GM12801 (cell line): Measurements from ENCODE around the gene AP2B1.

Experiments
- TF ChIP-seq, protein P1 (sequence below): IDR thresholded peaks from one replicate; pipeline ENCODE4 v1.5.1; 2011; ENCODE audit warnings: control low read depth; ENCODE audit not compliant: insufficient read length; ENCODE audit errors: extremely low read depth

The AP2B1 gene

DNA sequence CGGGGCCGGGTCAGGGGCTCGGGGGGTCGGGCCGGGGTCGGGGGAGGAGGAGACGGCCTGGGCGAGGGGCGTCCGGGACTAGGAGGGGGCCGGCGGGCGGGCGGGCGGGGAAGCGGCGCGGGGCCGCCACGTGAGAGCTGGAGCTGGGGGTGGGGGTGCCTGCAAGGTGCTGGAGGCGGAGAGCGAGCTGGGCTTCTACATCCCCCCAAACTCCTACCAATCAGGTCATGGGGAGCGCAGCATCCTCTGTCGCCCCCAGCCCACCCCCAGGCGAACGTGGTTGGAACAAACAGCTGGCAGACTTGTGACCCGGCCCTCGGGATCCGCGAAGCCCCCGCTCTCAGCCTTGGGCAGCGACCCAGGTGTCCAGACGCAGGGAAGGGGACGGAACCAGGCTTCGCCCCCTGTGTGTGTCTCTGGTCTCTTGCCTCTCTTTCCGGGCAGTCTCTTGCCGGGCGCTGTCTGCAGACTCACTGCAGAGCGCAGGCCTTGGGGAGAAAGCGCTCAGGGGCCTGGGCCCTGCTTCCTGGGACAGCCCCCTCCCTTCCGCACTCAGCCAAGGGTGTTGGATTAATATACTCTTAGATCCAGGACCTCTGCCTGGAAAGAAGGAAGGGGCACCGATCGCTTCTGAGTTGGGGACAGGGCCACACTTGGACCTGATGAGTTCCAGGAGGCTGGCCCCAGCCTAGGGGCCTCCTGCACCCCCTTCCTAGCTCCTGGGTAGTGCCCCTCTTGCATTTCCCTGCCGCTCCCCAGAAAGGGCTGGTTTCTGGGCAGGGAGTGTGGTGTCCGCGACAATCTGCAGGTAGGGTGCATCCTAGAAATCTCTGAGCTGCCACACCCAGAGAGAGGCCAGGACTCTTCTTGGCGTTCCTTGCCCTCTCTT, 145.0 kb downstream of the AP2B1 start:
- TF ChIP-seq, protein P1, sequence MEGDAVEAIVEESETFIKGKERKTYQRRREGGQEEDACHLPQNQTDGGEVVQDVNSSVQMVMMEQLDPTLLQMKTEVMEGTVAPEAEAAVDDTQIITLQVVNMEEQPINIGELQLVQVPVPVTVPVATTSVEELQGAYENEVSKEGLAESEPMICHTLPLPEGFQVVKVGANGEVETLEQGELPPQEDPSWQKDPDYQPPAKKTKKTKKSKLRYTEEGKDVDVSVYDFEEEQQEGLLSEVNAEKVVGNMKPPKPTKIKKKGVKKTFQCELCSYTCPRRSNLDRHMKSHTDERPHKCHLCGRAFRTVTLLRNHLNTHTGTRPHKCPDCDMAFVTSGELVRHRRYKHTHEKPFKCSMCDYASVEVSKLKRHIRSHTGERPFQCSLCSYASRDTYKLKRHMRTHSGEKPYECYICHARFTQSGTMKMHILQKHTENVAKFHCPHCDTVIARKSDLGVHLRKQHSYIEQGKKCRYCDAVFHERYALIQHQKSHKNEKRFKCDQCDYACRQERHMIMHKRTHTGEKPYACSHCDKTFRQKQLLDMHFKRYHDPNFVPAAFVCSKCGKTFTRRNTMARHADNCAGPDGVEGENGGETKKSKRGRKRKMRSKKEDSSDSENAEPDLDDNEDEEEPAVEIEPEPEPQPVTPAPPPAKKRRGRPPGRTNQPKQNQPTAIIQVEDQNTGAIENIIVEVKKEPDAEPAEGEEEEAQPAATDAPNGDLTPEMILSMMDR, result no peak

DNA sequence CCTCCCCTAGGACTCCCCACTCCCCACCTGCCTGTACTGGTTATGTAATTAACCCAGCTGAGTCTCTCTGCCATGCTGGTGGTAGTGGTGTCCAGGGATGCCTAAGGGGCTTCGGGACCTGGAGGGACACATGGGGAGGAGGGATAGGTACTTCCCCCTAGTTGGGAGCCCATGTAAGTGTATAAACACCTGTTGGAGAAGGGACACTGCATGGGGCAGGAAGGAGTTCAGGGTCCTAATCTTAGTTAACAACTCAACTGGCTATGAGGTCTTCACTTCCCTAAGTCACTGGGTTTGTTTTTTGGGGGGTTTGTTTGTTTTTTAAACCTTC, 145.6 kb downstream of the AP2B1 start:
- TF ChIP-seq, protein P1, result no peak

GRCh38 chr17:35733366-35733765, 146.2 kb downstream of the AP2B1 start:
- TF ChIP-seq, protein P1, result no peak

GRCh38 chr17:35734396-35734795, 147.3 kb downstream of the AP2B1 start:
- TF ChIP-seq, protein P1, result no peak

DNA sequence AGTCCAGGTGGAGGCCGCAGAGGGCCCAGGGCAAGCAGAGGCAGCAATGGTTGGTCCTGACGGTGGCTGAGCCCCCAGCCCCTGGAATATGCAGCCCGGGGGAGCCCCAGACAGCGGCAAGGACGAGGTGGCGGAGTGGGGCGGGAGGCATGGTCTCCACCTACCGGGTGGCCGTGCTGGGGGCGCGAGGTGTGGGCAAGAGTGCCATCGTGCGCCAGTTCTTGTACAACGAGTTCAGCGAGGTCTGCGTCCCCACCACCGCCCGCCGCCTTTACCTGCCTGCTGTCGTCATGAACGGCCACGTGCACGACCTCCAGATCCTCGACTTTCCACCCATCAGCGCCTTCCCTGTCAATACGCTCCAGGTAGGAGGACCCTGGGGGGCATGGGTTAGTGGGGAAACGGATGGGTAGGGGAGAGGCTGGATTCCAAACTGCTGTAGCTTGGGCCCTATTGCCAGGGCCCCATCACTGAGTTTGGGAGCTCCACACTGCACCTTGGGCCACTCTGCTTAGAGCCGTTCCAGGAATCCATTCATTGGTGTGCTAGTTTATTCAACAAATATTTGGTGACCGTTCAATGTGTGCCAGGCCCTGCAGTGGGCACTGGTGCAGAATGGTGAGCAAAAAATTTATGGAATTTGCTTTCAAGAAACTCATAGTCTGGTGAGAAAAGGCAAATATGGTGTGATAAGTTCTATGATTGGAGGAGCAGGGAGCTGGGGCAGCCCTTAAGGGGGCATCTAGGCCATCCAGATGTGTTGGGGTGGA, 148.1 kb downstream of the AP2B1 start:
- TF ChIP-seq, protein P1, result no peak

DNA sequence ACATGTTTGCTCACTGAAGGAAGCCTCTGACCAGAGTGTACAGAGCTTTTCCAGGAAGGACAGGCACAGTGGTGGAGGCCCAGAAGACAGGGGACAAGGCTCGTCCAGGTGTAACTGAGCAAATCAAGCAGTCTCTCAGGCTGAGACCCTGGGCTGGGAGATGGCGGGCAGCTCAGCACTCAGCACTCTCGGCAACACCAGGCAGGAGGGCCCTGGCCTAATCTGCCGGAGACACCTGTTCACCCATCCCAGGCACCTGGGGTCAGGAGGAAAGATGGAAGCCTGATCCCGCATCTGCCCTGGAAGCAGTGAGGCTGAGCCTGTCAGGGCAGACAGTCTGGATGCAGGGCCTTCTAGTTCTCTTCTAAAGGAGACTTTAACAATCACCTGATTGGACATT, 149.1 kb downstream of the AP2B1 start:
- TF ChIP-seq, protein P1, result no peak

- TF ChIP-seq, protein P1, result no peak
Measured at GRCh38 chr17:35738519-35739133, 151.5 kb downstream of the AP2B1 start.
